Measurements from ENCODE around the gene LMBRD1. TPM values are rescaled to one million over a fixed set of nuclear protein-coding genes. Genes with fewer than 3 reads are reported as not detected.

LMBRD1 gene
- total and polyA plus RNA-seq, 2 of the 8 experiments (the other 6 are each of a cell fraction or from before 2014, with no cell fraction given), result 9.1 to 16.8 TPM

DNA sequence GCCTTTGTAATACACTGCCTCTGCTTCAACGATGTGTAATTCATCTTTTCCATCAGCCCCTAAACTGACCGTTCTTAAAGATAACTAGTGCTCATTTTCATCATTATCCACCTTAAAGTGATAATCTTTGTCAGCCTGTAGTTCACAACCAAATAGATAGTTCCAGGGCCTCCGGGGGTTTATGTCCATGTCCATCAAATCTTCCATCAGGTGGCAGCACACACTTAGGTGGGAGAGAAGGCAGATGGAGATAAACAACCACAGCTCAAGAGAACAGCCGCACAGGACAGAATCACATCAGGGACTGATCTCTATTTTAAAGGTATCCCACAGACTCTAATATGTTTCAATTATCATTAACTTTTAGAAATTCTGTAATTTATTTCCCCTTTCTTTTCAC, 90.9 kb downstream of the LMBRD1 start:
- H4K91ac ChIP-seq (replicated peaks; ENCODE audit: insufficient read length, low read length), result no peak overlapping the region
- no peak overlapping the region for H3K9ac ChIP-seq (replicated peaks in 1 of 4; ENCODE audit: extremely low read depth in 1 of 4, low read depth in 3 of 4, low read length in 3 of 4)
- H2BK120ac ChIP-seq (replicated peaks; ENCODE audit: low read depth, low read length), result no peak overlapping the region
- H3K27me3 ChIP-seq (replicated peaks in 1 of 4; ENCODE audit: control insufficient read depth in 3 of 4, extremely low read depth in 1 of 4, insufficient read depth in 3 of 4, low read length in 3 of 4), result no peaks in the 10 kb centered on the region
- no peaks in the 10 kb centered on the region for H3K4me1 ChIP-seq (replicated peaks in 1 of 4; ENCODE audit: control insufficient read depth in 3 of 4, insufficient read depth in 4 of 4, low read length in 3 of 4)
- no peak overlapping the region for H4K8ac ChIP-seq (ENCODE audit: extremely low read depth, insufficient read depth, low read length)
- H3K27ac ChIP-seq (ENCODE audit: low read depth, low read length), result no peak overlapping the region
- H2BK15ac ChIP-seq (ENCODE audit: low read length), result no peak overlapping the region
- no peak overlapping the region for H2BK20ac ChIP-seq (ENCODE audit: low read length)
- no peak overlapping the region for H3K4me3 ChIP-seq (ENCODE audit: extremely low read depth in 1 of 4, insufficient read depth in 2 of 4, low read depth in 3 of 4, low read length in 4 of 4)
- H3K36me3 ChIP-seq (ENCODE audit: control insufficient read depth in 2 of 4, insufficient read depth in 4 of 4, low read length in 3 of 4), result no peaks in the 10 kb centered on the region; a peak in 1 of 8 replicates
- H3K23me2 ChIP-seq (ENCODE audit: low read depth, low read length), result no peaks in the 10 kb centered on the region
- no peak overlapping the region for H3K14ac ChIP-seq (ENCODE audit: insufficient read length)
- no peak overlapping the region for H3K18ac ChIP-seq (ENCODE audit: extremely low read depth, low read length)
- CTCF ChIA-PET (ENCODE audit: partially characterized antibody), result interaction anchor here (1.3 kb wide), 1 partner anchor 397 kb away, joined by 3 read pairs; no protein-coding TSS in a partner anchor
- no peaks in the 10 kb centered on the region for H3K9me3 ChIP-seq (ENCODE audit: insufficient read depth in 2 of 2, low read depth in 1 of 2, low read length in 1 of 2)
- no peak overlapping the region for H2BK5ac ChIP-seq (ENCODE audit: low read depth, low read length)
- H2AK5ac ChIP-seq (ENCODE audit: low read depth, low read length), result no peak overlapping the region
- H3K4me2 ChIP-seq (ENCODE audit: insufficient read depth in 1 of 2, low read depth in 2 of 2, low read length in 2 of 2), result no peak overlapping the region
- H3K79me1 ChIP-seq (ENCODE audit: low read depth, low read length), result no peaks in the 10 kb centered on the region
- POLR2A ChIA-PET (ENCODE audit: partially characterized antibody), result no interaction called here
- 86% methylated on average over 4 of the region's 4 CpGs; no CpG with 5 or more reads in 1 of the 2 experiments for WGBS, 2 experiments (ENCODE audit: extremely low coverage in 1 of 2, insufficient coverage in 1 of 2, insufficient read length in 1 of 2, insufficient replicate concordance in 2 of 2, low coverage in 1 of 2, low lambda C conversion rate in 2 of 2, missing lambda C conversion rate in 1 of 2)
- H2AFZ ChIP-seq (ENCODE audit: low read length), result no peak overlapping the region
- H3K4ac ChIP-seq (replicated peaks; ENCODE audit: insufficient read length, low read depth, low read length), result no peak overlapping the region
- H3K23ac ChIP-seq (ENCODE audit: insufficient read length), result no peak overlapping the region
- H4K5ac ChIP-seq (ENCODE audit: insufficient read length, low read depth, low read length), result no peak overlapping the region
- H4K20me1 ChIP-seq (replicated peaks in 1 of 2; ENCODE audit: control insufficient read depth in 1 of 2, insufficient read depth in 2 of 2, low read length in 2 of 2), result no peaks in the 10 kb centered on the region
- H3K56ac ChIP-seq (replicated peaks; ENCODE audit: insufficient read length, low read depth, low read length), result no peak overlapping the region
- DNase-seq (ENCODE audit: low read depth in 1 of 2, low spot score in 2 of 2) (no peak), FAIRE-seq (no peak)
- no peaks in the 10 kb centered on the region for H3K79me2 ChIP-seq (ENCODE audit: control insufficient read depth in 1 of 2, insufficient read depth in 2 of 2, low read length in 2 of 2)
- no peak overlapping the region for H2BK12ac ChIP-seq (ENCODE audit: low read depth, low read length)
- TF ChIP-seq SP2 (IDR thresholded peaks at IDR 0.05; ENCODE audit: low read length) (no peak), HDAC2 (IDR thresholded peaks at IDR 0.05; ENCODE audit: borderline replicate concordance in 1 of 2, low read depth in 2 of 2, low read length in 2 of 2) (no peak), CBX5 (IDR thresholded peaks at IDR 0.05; ENCODE audit: low read depth, low read length) (no peak), RFX5 (IDR thresholded peaks at IDR 0.05; ENCODE audit: borderline replicate concordance, low read depth, low read length) (no peak), RNF2 (IDR thresholded peaks at IDR 0.05; ENCODE audit: borderline replicate concordance, low read depth, low read length, missing control alignments, poor library complexity, severe bottlenecking) (no peak)
- TF ChIP-seq, protein P1, sequence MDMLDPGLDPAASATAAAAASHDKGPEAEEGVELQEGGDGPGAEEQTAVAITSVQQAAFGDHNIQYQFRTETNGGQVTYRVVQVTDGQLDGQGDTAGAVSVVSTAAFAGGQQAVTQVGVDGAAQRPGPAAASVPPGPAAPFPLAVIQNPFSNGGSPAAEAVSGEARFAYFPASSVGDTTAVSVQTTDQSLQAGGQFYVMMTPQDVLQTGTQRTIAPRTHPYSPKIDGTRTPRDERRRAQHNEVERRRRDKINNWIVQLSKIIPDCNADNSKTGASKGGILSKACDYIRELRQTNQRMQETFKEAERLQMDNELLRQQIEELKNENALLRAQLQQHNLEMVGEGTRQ (IDR thresholded peaks at IDR 0.05; ENCODE audit: low read length), result no peak
- TF ChIP-seq, protein P2, sequence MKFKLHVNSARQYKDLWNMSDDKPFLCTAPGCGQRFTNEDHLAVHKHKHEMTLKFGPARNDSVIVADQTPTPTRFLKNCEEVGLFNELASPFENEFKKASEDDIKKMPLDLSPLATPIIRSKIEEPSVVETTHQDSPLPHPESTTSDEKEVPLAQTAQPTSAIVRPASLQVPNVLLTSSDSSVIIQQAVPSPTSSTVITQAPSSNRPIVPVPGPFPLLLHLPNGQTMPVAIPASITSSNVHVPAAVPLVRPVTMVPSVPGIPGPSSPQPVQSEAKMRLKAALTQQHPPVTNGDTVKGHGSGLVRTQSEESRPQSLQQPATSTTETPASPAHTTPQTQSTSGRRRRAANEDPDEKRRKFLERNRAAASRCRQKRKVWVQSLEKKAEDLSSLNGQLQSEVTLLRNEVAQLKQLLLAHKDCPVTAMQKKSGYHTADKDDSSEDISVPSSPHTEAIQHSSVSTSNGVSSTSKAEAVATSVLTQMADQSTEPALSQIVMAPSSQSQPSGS (IDR thresholded peaks at IDR 0.05; ENCODE audit: low read length), result no peak
